IPS-NIHi7 (cell line): ENCODE results near the gene TSC22D3.

Source experiments
- DNase-seq: peaks from one replicate; pipeline ENCODE4 v3.0.0; 2012; ENCODE audit warnings: mixed read lengths; ENCODE audit errors: extremely low spot score

Gene TSC22D3

DNA sequence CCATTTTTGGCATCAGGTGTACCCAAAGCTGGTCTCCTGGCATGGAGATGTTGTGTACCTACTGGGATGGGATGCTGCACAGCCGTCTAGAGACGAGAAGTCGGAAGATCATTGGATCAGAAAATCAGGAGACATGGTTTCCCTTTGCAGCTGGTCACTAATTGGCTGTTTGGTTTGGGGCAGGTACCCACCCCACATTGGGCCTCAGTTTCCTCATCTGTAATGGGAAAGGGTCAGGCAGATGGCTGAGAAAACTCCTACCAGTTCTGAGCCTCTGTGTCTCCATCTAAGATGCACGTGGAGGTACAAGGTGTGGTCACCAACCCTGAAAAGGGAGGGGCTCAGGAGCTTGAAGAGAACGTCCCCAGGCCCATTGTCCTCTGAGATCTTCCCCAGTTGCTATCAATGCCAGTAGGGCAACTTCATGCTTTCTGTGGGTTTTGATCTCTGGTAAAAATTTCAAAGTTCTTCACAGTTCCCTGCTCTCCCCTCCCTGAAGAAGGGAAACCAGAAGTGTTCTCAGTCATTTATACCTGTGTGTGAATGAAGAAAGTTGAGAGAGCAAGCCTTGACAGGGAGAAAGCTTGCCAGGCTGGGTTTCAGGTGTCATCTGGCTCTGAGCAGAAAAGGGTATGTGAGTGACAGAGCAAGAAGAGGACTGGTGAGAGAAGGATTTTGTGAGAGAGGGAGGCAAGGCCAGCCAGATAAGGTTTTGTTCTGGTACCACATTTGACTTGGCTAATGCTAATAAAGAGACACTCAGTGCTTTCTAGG is 15.1 kb downstream of the TSC22D3 start:
- no peak for DNase-seq

- no peak for DNase-seq
Measured at GRCh38 chrX:107758231-107758766, 17.3 kb downstream of the TSC22D3 start.

DNA sequence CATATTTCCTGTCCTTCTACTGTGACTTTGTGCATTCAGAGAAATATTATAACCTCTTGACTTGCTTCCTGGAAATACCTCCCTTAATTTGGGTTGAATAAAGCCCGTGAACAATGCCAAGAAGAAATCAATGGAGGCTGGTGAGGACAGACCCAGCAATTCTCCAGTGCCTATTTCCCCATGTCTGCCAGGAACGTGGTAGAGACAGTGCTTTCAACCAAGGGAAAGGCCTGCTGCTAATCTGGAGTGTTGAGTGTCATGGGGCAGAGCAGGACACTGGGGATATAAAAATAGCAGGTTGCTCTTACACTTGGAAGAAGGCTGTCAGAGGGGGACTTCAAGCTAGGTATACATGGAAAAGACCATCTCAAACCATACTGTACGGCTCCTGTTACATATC is 19.9 kb downstream of the TSC22D3 start:
- no peak for DNase-seq

DNA sequence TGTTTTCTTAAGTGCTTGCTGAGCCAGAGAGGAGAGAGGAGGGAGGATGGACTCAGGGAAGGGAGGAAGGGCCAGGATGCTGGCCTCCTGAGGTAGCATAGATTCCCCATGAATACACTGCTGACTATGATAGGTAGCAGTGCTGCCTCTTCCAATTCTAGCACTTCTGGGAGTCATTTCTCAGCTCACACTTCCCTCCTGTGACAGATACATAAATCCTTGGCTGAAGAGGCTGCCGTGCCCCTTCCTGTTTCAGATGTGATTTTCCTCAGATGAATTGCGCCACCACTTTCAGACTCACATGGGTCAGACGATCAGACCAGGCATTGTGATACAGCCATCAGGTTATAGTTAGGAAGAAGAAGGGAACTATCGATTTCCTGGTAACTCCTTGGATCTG is 22.4 kb downstream of the TSC22D3 start:
- no peak for DNase-seq

GRCh38 chrX:107752714-107753113 is 22.9 kb downstream of the TSC22D3 start:
- DNase-seq, result no peak

GRCh38 chrX:107752043-107752442 is 23.5 kb downstream of the TSC22D3 start:
- DNase-seq, result no peak

DNA sequence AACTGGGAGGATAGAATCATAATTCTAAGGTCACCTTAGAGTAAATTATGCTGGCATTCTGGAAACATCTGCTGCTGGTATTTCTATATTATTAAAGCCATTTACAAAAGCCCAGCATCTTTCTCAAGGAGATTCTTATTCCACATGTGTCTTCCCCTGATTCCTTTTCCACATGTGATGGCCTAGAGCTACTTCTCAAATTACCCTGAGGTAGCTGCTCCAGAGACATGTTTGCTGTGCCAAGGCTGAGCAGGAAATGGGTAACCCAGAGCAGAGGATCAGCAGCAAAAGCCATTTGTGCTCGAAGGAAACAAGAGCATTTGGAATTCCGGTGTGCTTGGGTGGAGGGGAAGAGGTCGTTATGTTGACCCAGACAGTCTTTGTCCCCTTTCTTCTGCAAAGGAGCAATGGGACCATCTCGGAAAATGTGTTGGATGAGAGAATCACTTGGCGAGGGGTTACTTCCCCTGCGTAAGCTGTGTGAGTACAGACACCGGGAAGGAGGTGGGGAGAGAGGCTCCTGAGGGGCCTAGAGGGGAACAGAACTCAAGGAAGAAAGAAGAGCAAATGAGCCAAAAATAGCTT is 24.6 kb downstream of the TSC22D3 start:
- no peak for DNase-seq

DNA sequence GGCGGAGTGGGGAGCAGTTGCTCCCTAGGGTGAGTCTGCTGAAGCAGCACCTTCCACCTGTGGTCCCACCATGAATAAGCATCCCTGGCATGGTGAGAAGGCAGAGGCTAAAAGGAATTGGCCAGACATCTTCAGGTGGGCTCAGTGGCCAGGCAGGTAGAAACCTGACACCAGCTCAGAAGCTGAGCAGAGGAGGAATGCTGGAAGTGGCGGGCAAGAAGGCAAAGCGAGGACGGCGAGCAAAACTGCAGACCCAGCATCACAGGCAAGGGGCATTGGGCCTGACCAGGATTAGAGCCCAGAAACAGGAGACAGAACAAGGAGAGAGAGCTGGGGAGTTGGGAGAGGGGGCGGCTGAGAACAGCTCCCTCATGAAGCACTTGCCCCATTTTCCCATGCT is 25.3 kb downstream of the TSC22D3 start:
- DNase-seq, result peak; percentile 45

GRCh38 chrX:107748506-107748905 is 27.1 kb downstream of the TSC22D3 start:
- DNase-seq, result no peak

DNA sequence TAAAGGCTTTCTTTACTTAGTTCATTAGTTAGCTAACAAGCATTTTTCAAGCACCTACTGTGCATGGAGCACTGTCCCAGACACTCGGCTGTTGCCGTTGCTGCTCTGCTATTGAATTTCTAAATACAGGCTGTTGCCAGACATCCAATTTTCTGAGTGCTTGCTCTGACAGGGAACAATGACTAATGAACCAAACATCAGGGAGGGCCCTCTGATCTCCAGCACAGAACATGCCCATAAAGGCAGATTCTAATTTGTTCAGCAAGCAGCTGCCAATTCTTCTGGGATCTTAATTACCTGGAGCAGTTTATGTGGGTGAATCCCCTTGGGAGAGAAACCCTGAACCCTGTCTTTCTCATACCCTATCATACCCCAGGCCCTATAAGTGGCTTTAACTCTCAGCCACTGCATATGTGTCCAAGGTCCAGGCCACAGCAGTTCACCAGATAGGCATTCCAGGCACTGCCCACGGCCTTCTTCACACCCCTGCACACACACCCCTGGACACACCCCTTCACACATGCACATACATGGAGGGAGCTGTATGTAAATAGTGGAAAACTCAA is 27.9 kb downstream of the TSC22D3 start:
- DNase-seq, result no peak

GRCh38 chrX:107744868-107745267 is 30.7 kb downstream of the TSC22D3 start:
- DNase-seq, result no peak

DNA sequence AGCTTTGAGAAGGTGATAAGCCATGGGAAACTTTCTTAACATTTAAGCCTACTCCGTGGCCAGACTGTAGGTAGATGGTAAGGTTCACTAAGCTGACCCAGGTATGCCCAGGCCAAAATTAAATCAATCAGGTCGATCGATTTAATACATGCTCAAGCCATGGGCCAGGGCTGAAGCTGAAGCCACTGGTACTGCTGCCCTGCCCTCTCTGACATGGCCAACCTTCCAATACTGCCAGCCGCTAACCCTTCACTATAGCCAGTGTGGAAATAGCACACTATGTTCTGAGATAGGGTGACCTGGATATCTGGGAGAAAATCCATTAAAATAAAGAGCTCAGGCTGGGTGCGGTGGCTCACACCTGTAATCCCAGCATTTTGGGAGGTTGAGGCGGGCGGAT is 31.6 kb downstream of the TSC22D3 start:
- DNase-seq, result no peak

- no peak for DNase-seq
Measured at GRCh38 chrX:107742700-107743191, 32.8 kb downstream of the TSC22D3 start.

DNA sequence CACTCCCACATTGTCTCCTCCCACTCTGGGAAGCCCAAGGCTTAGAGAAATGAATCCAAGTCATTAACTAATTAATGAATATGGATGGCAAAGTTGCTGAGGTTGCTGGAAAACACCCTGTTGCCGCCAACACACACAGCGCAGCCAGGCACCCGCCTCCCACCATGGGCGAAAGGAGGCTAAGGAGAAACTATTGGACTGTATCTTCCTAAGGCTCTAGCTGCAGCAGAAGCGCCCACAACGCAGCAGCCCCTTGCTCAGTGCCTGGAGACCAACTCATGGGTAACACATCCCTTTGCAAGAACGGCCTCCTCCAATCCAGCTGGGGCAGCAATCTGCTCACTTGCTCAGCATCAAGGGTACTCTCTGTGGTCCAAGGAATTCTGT is 34.2 kb downstream of the TSC22D3 start:
- DNase-seq, result no peak

DNA sequence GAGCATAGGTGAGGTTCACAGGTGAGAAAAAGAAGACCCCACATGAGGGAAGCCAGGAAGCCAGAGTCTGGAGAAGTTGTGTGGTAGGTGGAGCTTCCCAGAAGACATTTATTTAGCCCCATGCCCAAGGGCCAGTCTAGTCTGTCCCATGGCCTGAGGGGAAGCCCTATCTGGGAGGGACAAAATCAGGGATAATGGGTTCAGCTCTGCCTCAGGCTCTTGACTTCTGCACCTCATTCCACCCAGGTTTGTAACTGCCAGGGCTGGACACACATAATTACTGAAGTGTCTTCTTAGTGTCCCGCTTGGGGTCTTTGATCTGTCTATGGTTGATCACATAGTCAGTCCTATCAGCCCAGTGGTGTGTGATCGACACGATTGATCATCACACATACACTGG is 36.0 kb downstream of the TSC22D3 start:
- DNase-seq, result no peak

DNA sequence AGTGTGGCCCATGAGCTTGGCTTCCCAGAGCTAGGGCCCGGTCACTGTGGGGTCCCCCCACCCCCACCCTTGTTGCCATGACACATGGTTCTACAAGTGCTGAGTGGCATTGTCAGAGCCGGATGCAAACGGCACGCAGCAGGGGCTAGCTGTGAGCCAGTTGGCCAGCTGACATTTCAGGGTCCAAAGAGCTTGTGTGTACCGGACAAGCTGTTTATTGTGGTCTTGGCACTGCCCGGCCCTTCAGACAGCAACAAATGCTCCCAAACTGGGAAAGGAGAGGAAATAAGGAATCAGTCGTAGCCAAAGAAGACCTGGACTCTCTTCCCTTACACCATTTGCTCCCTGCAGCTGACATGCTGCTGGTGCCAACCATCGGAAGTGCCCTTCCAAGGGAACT is 36.8 kb downstream of the TSC22D3 start:
- no peak for DNase-seq

- no peak for DNase-seq
Measured at GRCh38 chrX:107738272-107738671, 37.3 kb downstream of the TSC22D3 start.

- DNase-seq, result peak; percentile 82
Measured at GRCh38 chrX:107736781-107737531, 38.6 kb downstream of the TSC22D3 start.

DNA sequence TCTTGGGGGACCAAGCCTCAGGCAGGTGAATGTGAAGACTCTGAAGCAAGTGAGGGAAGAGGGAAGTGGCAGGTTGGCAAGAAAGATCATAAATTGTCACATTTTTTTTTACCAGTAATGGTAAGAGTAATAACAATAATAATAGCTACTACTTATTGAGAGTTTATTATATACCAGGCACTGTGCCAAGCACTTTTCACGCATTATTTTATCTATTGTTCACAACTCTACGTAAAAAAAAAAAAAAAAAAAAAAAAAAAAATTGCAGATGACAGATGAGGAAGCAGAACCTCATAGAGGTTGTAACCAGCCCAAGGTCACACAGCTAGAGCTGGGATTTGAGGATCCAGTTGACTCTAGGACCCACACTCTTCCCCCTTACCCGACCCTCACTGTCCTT is 40.9 kb downstream of the TSC22D3 start:
- DNase-seq, result no peak

- DNase-seq, result no peak
Measured at GRCh38 chrX:107733686-107734085, 41.9 kb downstream of the TSC22D3 start.

DNA sequence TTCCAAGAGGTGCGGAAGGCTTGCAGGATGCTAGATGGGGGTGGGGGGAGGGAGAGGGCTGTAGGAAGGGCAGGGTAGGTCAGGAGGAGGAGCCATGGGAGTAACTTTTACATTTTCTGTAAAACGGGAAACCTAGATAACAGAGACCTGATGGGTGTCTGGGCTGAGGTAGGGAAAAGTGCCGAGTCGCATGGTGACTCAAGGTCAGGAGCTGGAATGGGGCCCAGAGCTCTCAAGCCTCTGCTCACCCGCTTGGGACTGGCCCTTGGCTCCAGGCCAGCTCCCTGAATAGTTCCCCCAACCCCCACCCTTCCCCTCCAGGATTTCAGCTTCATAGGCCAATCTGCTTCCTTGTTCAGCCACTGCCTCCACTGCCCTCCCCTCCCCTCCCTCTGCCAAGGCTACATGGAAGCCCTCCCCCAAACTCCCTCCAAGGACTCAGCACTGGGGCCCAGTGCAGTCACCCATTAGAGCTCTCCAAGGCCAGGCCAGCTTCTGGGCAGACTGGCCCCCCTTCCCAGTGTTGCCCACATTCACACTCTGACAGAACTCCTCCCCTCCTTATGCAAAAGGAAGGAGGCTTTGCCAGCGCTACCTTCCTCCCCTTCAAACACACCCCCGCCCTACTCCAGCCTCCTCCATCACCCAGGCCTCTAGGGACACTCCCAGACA is 43.6 kb downstream of the TSC22D3 start:
- peak; percentile 60 for DNase-seq
